Measurements from ENCODE around the gene RHEX.

The RHEX gene

DNA sequence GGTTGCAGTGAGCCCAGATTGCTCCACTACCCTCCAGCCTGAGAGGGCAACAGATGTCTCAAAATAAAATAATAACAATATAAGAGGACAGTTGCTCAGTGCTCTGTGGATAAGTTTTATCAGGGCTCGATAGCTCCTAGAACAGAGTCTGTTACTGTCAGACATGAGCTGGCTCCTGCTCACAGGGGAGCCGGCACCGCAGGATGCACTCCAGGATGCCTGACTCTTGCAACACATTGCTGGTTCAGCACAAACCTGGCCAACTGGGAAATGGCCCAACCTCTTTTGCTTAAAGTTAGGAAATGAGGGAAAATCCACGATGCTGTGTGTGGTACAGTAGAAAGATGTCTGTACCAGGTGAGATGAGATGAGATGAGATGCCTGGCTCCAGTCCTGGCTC, 23.5 kb upstream of the RHEX start:
- 93% methylated on average over 4 of the region's 4 CpGs for WGBS (ENCODE audit: insufficient coverage)
- no peak for DNase-seq
- CTCF ChIA-PET, result interaction anchor here (1.3 to 8.3 kb wide), 14 partner anchors 14 to 238 kb away, joined by 3 to 222 read pairs (median 8); no protein-coding TSS in a partner anchor
- Histone ChIP-seq H3K4me1 (ENCODE audit: control extremely low read depth in 1 of 4, control insufficient read depth in 4 of 4, insufficient read depth in 4 of 4, low read length in 3 of 4) (peaks cover 6 to 35% (median 24%) of the 10 kb centered on the region in 4 experiments), H3K27me3 (replicated peaks in 2 of 5; ENCODE audit: control insufficient read depth in 4 of 5, insufficient read depth in 5 of 5, low read length in 4 of 5) (no peaks in the 10 kb centered on the region), H3K27ac (ENCODE audit: insufficient read depth in 1 of 2, low read depth in 1 of 2, low read length in 2 of 2, poor library complexity in 1 of 2, severe bottlenecking in 2 of 2) (no peak overlapping the region), H3K4me3 (ENCODE audit: control insufficient read depth in 1 of 7, extremely low read depth in 1 of 7, insufficient read depth in 4 of 7, low read depth in 2 of 7, low read length in 6 of 7) (no peak overlapping the region), H3K36me3 (ENCODE audit: control insufficient read depth in 4 of 4, insufficient read depth in 4 of 4, low read length in 3 of 4) (no peaks in the 10 kb centered on the region), H3K9me3 (ENCODE audit: control extremely low read depth in 1 of 5, control insufficient read depth in 4 of 5, insufficient read depth in 2 of 5, low read depth in 1 of 5, low read length in 4 of 5) (peaks cover 0 to 9% (median 0%) of the 10 kb centered on the region in 5 experiments)
- POLR2A ChIA-PET, result no interaction called here

DNA sequence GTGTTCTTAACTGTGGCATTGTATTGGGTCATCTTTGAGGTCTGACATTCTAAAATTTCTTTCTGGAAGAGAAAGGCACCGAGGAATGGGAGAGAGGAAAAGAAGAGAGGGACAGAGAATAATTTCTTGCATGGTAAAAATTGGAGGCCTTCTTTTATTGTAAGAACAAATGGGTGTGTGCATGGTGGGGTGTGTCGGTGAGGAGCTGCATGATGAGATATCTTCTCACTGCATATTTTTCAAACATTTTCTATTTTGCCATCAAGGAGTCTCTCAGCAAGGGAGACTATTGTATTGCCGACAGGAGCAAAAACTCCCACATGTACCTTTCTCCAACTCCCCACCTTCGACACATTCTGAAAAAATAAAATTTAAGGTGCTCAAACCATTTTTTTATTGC, 22.8 kb upstream of the RHEX start:
- no peak overlapping the region for H3K4me3 ChIP-seq (ENCODE audit: control insufficient read depth in 1 of 7, extremely low read depth in 1 of 7, insufficient read depth in 4 of 7, low read depth in 2 of 7, low read length in 6 of 7)

GRCh38 chr1:206030714-206031113, 22.3 kb upstream of the RHEX start:
- H3K4me3 ChIP-seq (ENCODE audit: control insufficient read depth in 1 of 7, extremely low read depth in 1 of 7, insufficient read depth in 4 of 7, low read depth in 2 of 7, low read length in 6 of 7), result peak overlapping the region in 1 of 7 experiments; percentile 35
- H3K27me3 ChIP-seq (replicated peaks in 2 of 5; ENCODE audit: control insufficient read depth in 4 of 5, insufficient read depth in 5 of 5, low read length in 4 of 5), result no peaks in the 10 kb centered on the region
- WGBS (ENCODE audit: insufficient coverage), result 0% methylated on average over 2 of the region's 4 CpGs
- POLR2A ChIA-PET, result interaction anchor here (0.6 to 1.2 kb wide), 3 partner anchors 24 to 75 kb away, joined by 3 read pairs; no protein-coding TSS in a partner anchor
- peaks cover 0 to 9% (median 0%) of the 10 kb centered on the region in 5 experiments for H3K9me3 ChIP-seq (ENCODE audit: control extremely low read depth in 1 of 5, control insufficient read depth in 4 of 5, insufficient read depth in 2 of 5, low read depth in 1 of 5, low read length in 4 of 5)
- H3K4me1 ChIP-seq (ENCODE audit: control extremely low read depth in 1 of 4, control insufficient read depth in 4 of 4, insufficient read depth in 4 of 4, low read length in 3 of 4), result peaks cover 9 to 46% (median 33%) of the 10 kb centered on the region in 4 experiments
- H3K36me3 ChIP-seq (ENCODE audit: control insufficient read depth in 4 of 4, insufficient read depth in 4 of 4, low read length in 3 of 4), result no peaks in the 10 kb centered on the region
- CTCF ChIA-PET, result interaction anchor here (0.9 to 8.3 kb wide), 27 partner anchors 8 to 84 kb away, joined by 3 to 222 read pairs (median 5); partner anchors contain the start of gene RAB7B
- H3K27ac ChIP-seq (ENCODE audit: insufficient read depth in 1 of 2, low read depth in 1 of 2, low read length in 2 of 2, poor library complexity in 1 of 2, severe bottlenecking in 2 of 2), result no peak overlapping the region
- peak; percentile 81 to 85 (median 85) for DNase-seq

More for the DNA sequence above, 22.8 kb upstream of the RHEX start:
- 75% methylated on average over 3 of the region's 4 CpGs for WGBS (ENCODE audit: insufficient coverage)
- no peak overlapping the region for H3K27ac ChIP-seq (ENCODE audit: insufficient read depth in 1 of 2, low read depth in 1 of 2, low read length in 2 of 2, poor library complexity in 1 of 2, severe bottlenecking in 2 of 2)
- no peaks in the 10 kb centered on the region for H3K36me3 ChIP-seq (ENCODE audit: control insufficient read depth in 4 of 4, insufficient read depth in 4 of 4, low read length in 3 of 4)
- H3K27me3 ChIP-seq (replicated peaks in 2 of 5; ENCODE audit: control insufficient read depth in 4 of 5, insufficient read depth in 5 of 5, low read length in 4 of 5), result no peaks in the 10 kb centered on the region
- POLR2A ChIA-PET, result interaction anchor here (0.6 to 1.2 kb wide), 3 partner anchors 24 to 75 kb away, joined by 3 read pairs; no protein-coding TSS in a partner anchor
- peaks cover 9 to 41% (median 31%) of the 10 kb centered on the region in 4 experiments for H3K4me1 ChIP-seq (ENCODE audit: control extremely low read depth in 1 of 4, control insufficient read depth in 4 of 4, insufficient read depth in 4 of 4, low read length in 3 of 4)
- CTCF ChIA-PET, result interaction anchor here (0.9 to 8.3 kb wide), 25 partner anchors 9 to 85 kb away, joined by 3 to 222 read pairs (median 6); partner anchors contain the start of gene RAB7B
- no peak for DNase-seq
- H3K9me3 ChIP-seq (ENCODE audit: control extremely low read depth in 1 of 5, control insufficient read depth in 4 of 5, insufficient read depth in 2 of 5, low read depth in 1 of 5, low read length in 4 of 5), result peaks cover 0 to 9% (median 0%) of the 10 kb centered on the region in 5 experiments

- H3K4me3 ChIP-seq (ENCODE audit: control insufficient read depth in 1 of 7, extremely low read depth in 1 of 7, insufficient read depth in 4 of 7, low read depth in 2 of 7, low read length in 6 of 7), result no peak overlapping the region
- no peaks in the 10 kb centered on the region for H3K27me3 ChIP-seq (replicated peaks in 2 of 5; ENCODE audit: control insufficient read depth in 4 of 5, insufficient read depth in 5 of 5, low read length in 4 of 5)
- H3K9me3 ChIP-seq (ENCODE audit: control extremely low read depth in 1 of 5, control insufficient read depth in 4 of 5, insufficient read depth in 2 of 5, low read depth in 1 of 5, low read length in 4 of 5), result no peaks in the 10 kb centered on the region
- ChIA-PET CTCF (interaction anchor here (0.7 to 8.3 kb wide), 11 partner anchors 9 to 73 kb away, joined by 3 to 222 read pairs (median 5); partner anchors contain the start of gene CTSE), POLR2A (no interaction called here)
- H3K4me1 ChIP-seq (ENCODE audit: control extremely low read depth in 1 of 4, control insufficient read depth in 4 of 4, insufficient read depth in 4 of 4, low read length in 3 of 4), result peaks cover 21 to 62% (median 47%) of the 10 kb centered on the region in 4 experiments
- no peak for DNase-seq
- no peak overlapping the region for H3K27ac ChIP-seq (ENCODE audit: insufficient read depth in 1 of 2, low read depth in 1 of 2, low read length in 2 of 2, poor library complexity in 1 of 2, severe bottlenecking in 2 of 2)
- WGBS (ENCODE audit: insufficient coverage), result 87% methylated on average over 2 of the region's 5 CpGs
- H3K36me3 ChIP-seq (ENCODE audit: control insufficient read depth in 4 of 4, insufficient read depth in 4 of 4, low read length in 3 of 4), result no peaks in the 10 kb centered on the region
Measured at GRCh38 chr1:206032380-206033140, 20.4 kb upstream of the RHEX start.

DNA sequence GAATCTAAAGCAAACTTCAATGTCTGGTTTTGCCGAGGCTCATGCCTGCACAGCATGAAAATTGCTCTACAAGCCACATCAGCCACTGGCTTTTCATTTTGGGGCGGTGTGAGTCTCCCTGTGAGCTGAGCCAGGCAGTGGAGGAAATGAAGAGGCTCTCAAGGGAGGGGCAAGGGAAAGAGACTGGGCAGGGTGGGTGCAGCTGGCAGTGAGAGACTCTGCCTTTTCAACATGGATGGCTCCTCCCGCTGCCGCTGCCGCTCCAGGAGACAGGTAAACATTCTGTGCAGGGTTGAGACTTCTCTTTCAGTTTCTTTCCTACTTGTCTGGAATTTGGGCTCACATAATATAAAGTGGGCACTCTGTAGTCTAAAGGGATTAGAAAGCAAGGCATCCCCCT, 17.9 kb upstream of the RHEX start:
- peak overlapping the region; percentile 47 to 76 (median 72) for H3K4me3 ChIP-seq (ENCODE audit: control insufficient read depth in 1 of 7, extremely low read depth in 1 of 7, insufficient read depth in 4 of 7, low read depth in 2 of 7, low read length in 6 of 7)
- peak in 2 of 3 donors; percentile 45 to 59 for DNase-seq
- WGBS (ENCODE audit: insufficient coverage), result 2% methylated on average over 5 of the region's 5 CpGs
- H3K27me3 ChIP-seq (replicated peaks in 2 of 5; ENCODE audit: control insufficient read depth in 4 of 5, insufficient read depth in 5 of 5, low read length in 4 of 5), result no peaks in the 10 kb centered on the region
- H3K36me3 ChIP-seq (ENCODE audit: control insufficient read depth in 4 of 4, insufficient read depth in 4 of 4, low read length in 3 of 4), result no peaks in the 10 kb centered on the region
- H3K4me1 ChIP-seq (ENCODE audit: control extremely low read depth in 1 of 4, control insufficient read depth in 4 of 4, insufficient read depth in 4 of 4, low read length in 3 of 4), result peaks cover 21 to 82% (median 66%) of the 10 kb centered on the region in 4 experiments
- no peaks in the 10 kb centered on the region for H3K9me3 ChIP-seq (ENCODE audit: control extremely low read depth in 1 of 5, control insufficient read depth in 4 of 5, insufficient read depth in 2 of 5, low read depth in 1 of 5, low read length in 4 of 5)
- CTCF ChIA-PET, result interaction anchor here (0.7 to 8.3 kb wide), 9 partner anchors 10 to 377 kb away, joined by 3 to 222 read pairs (median 4); partner anchors contain the start of gene CTSE
- peak overlapping the region; percentile 71 to 73 for H3K27ac ChIP-seq (ENCODE audit: insufficient read depth in 1 of 2, low read depth in 1 of 2, low read length in 2 of 2, poor library complexity in 1 of 2, severe bottlenecking in 2 of 2)
- POLR2A ChIA-PET, result interaction anchor here (0.8 kb wide), 1 partner anchor 13 kb away, joined by 3 read pairs; no protein-coding TSS in a partner anchor

- Histone ChIP-seq H3K4me3 (ENCODE audit: control insufficient read depth in 1 of 7, extremely low read depth in 1 of 7, insufficient read depth in 4 of 7, low read depth in 2 of 7, low read length in 6 of 7) (peak overlapping the region in 5 of 7 experiments; percentile 29 to 74 (median 36)), H3K27ac (ENCODE audit: insufficient read depth in 1 of 2, low read depth in 1 of 2, low read length in 2 of 2, poor library complexity in 1 of 2, severe bottlenecking in 2 of 2) (peak overlapping the region; percentile 27 to 55), H3K9me3 (ENCODE audit: control extremely low read depth in 1 of 5, control insufficient read depth in 4 of 5, insufficient read depth in 2 of 5, low read depth in 1 of 5, low read length in 4 of 5) (no peaks in the 10 kb centered on the region), H3K4me1 (ENCODE audit: control extremely low read depth in 1 of 4, control insufficient read depth in 4 of 4, insufficient read depth in 4 of 4, low read length in 3 of 4) (peaks cover 21 to 64% (median 59%) of the 10 kb centered on the region in 4 experiments), H3K27me3 (replicated peaks in 2 of 5; ENCODE audit: control insufficient read depth in 4 of 5, insufficient read depth in 5 of 5, low read length in 4 of 5) (no peaks in the 10 kb centered on the region), H3K36me3 (ENCODE audit: control insufficient read depth in 4 of 4, insufficient read depth in 4 of 4, low read length in 3 of 4) (peaks cover 0 to 5% (median 0%) of the 10 kb centered on the region in 4 experiments)
- DNase-seq, result peak in 1 of 3 donors; percentile 35
- CTCF ChIA-PET, result interaction anchor here (0.9 to 2.5 kb wide), 10 partner anchors 9 to 78 kb away, joined by 3 to 7 read pairs (median 3); no protein-coding TSS in a partner anchor
- 10% methylated on average over 2 of the region's 2 CpGs for WGBS (ENCODE audit: insufficient coverage)
- POLR2A ChIA-PET, result no interaction called here
Measured at GRCh38 chr1:206036663-206037455, 16.1 kb upstream of the RHEX start.
